Nephron (organoid): ENCODE data around the gene GINS3.

Source experiments
- H3K27ac Mint-ChIP-seq, 3 experiments: 2 replicates each; pipeline ENCODE4 v1.8.0; 2020; ENCODE audit warnings: mixed read lengths in 3 of 3, mild to moderate bottlenecking in 2 of 3, moderate library complexity in 1 of 3
- H3K27me3 Mint-ChIP-seq: 2 replicates; pipeline ENCODE4 v1.8.0; 2021; ENCODE audit warnings: low read depth, mild to moderate bottlenecking, moderate library complexity, mixed read lengths
- H3K36me3 Mint-ChIP-seq: 2 replicates; pipeline ENCODE4 v1.8.0; 2020; ENCODE audit warnings: low read depth, mixed read lengths
- H3K4me1 Mint-ChIP-seq: 2 replicates; pipeline ENCODE4 v1.8.0; 2020; ENCODE audit warnings: mixed read lengths
- H3K4me3 Mint-ChIP-seq, 3 experiments: 2 replicates each; pipeline ENCODE4 v1.8.0; 2020; ENCODE audit warnings: mild to moderate bottlenecking in 3 of 3, mixed read lengths in 3 of 3, moderate library complexity in 2 of 3
- H3K9me3 Mint-ChIP-seq: 2 replicates; pipeline ENCODE4 v1.8.0; 2020; ENCODE audit warnings: mixed read lengths
- TF ChIP-seq, protein P1 (sequence below), 3 experiments: fragments of 200-600 bp; sonication (generic); IDR thresholded peaks; one replicate each; pipeline ENCODE4 v1.5.0; 2021; ENCODE audit warnings: antibody characterized with exemption in 3 of 3; ENCODE audit not compliant: unreplicated experiment in 3 of 3

Gene GINS3

DNA sequence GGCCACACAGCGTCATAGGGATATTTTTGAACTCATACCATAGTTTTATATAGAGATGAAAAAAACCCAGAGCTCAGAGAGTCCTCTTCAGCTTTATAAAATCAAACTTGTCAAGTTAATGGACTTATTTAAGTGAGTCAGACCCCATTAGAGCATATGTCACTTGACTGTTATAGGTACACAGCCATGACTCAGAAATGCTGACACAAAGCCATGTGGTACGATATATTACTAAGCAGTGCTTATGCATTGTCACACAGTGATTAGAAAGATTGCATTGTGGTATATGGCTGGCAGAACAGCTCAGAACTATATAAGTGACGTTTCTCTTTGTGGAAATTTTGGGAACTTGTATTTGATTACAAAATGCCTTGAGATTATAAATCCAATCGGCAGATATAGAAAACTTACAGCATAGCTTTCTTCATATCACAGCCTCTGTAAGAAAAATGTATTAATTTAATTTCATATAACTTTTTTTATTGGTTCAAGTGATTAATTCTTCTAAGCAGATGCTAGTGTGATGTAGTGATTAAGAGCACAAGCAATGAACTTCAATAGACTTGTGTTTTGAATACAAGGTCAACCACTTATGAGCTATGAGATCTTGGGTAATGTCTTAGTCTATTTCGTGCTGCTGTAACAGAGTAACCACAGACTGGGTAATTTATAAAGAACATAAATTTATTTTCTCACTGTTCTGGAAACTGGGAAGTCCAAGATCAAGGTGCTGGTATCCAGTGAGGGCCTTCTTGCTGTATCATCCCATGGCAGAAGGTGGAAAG, 25.8 kb upstream of the GINS3 start:
- H3K4me3 Mint-ChIP-seq: no peak overlapping the region
- H3K4me1 Mint-ChIP-seq: no peaks in the 10 kb centered on the region
- no peak overlapping the region for H3K27ac Mint-ChIP-seq
- no peaks in the 10 kb centered on the region for H3K36me3 Mint-ChIP-seq
- H3K27me3 Mint-ChIP-seq: peaks cover 17% of the 10 kb centered on the region
- peaks cover 6% of the 10 kb centered on the region for H3K9me3 Mint-ChIP-seq
- TF ChIP-seq, protein P1, sequence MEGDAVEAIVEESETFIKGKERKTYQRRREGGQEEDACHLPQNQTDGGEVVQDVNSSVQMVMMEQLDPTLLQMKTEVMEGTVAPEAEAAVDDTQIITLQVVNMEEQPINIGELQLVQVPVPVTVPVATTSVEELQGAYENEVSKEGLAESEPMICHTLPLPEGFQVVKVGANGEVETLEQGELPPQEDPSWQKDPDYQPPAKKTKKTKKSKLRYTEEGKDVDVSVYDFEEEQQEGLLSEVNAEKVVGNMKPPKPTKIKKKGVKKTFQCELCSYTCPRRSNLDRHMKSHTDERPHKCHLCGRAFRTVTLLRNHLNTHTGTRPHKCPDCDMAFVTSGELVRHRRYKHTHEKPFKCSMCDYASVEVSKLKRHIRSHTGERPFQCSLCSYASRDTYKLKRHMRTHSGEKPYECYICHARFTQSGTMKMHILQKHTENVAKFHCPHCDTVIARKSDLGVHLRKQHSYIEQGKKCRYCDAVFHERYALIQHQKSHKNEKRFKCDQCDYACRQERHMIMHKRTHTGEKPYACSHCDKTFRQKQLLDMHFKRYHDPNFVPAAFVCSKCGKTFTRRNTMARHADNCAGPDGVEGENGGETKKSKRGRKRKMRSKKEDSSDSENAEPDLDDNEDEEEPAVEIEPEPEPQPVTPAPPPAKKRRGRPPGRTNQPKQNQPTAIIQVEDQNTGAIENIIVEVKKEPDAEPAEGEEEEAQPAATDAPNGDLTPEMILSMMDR (IDR thresholded peaks at IDR 0.05; ENCODE audit: unreplicated experiment in 3 of 3): no peak

- Mint-ChIP-seq H3K27me3 (peaks cover 14% of the 10 kb centered on the region), H3K36me3 (no peaks in the 10 kb centered on the region), H3K4me1 (no peaks in the 10 kb centered on the region), H3K27ac (no peak overlapping the region), H3K4me3 (no peak overlapping the region), H3K9me3 (peaks cover 4% of the 10 kb centered on the region)
- TF ChIP-seq, protein P1 (IDR thresholded peaks at IDR 0.05; ENCODE audit: unreplicated experiment in 3 of 3): no peak
Observed at GRCh38 chr16:58367252-58367651, 25.0 kb upstream of the GINS3 start.

DNA sequence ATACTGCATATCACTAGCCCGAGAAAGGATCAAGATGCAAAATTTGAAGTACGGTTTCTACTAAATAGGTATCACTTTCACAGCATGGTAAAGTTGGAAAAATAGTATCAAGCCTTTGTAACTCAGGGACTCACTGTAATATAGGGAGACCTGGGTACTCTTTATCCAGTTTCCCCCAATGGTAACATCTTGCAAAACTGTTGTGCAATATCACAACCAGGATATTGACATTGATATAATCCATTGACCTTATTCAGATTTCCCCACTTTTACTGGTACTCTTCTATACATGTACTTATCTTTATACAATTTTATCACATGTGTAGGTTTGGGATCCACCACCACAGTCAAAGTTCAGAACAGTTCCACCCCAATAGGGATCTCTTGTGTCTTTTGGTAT, 20.4 kb upstream of the GINS3 start:
- H3K4me1 Mint-ChIP-seq: no peaks in the 10 kb centered on the region
- no peaks in the 10 kb centered on the region for H3K36me3 Mint-ChIP-seq
- H3K4me3 Mint-ChIP-seq: no peak overlapping the region
- TF ChIP-seq, protein P1 (IDR thresholded peaks at IDR 0.05; ENCODE audit: unreplicated experiment in 3 of 3): no peak
- peaks cover 9% of the 10 kb centered on the region for H3K27me3 Mint-ChIP-seq
- H3K9me3 Mint-ChIP-seq: no peaks in the 10 kb centered on the region
- no peak overlapping the region for H3K27ac Mint-ChIP-seq

DNA sequence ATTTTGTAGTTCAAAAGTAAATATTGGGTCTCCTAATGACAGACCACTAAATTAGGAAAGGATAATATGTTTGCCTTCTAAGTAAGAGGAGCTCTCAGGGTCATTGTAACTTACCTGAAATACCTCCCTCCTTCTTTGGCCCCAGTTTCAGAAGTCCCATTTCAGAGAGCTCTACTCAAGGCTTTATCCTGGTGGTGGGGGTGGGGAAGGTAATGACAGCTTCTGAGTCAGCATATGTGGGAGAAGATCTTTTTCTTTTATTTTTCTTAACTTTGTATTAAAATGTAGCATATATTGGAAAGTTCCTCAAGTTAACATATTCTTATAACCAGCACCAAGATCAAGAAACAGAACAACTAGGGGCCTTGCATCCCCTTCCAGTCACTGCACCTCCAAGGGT, 16.9 kb upstream of the GINS3 start:
- H3K27ac Mint-ChIP-seq: no peak overlapping the region
- H3K4me1 Mint-ChIP-seq: peaks cover 5% of the 10 kb centered on the region
- H3K4me3 Mint-ChIP-seq: no peak overlapping the region
- H3K36me3 Mint-ChIP-seq: no peaks in the 10 kb centered on the region
- TF ChIP-seq, protein P1 (IDR thresholded peaks at IDR 0.05; ENCODE audit: unreplicated experiment in 3 of 3): no peak
- H3K27me3 Mint-ChIP-seq: peaks cover 9% of the 10 kb centered on the region
- no peaks in the 10 kb centered on the region for H3K9me3 Mint-ChIP-seq

- Mint-ChIP-seq H3K27ac (no peak overlapping the region), H3K36me3 (no peaks in the 10 kb centered on the region), H3K4me1 (peaks cover 5% of the 10 kb centered on the region), H3K4me3 (no peak overlapping the region), H3K9me3 (no peaks in the 10 kb centered on the region), H3K27me3 (peaks cover 15% of the 10 kb centered on the region)
- TF ChIP-seq, protein P1 (IDR thresholded peaks at IDR 0.05; ENCODE audit: unreplicated experiment in 3 of 3): no peak
Observed at GRCh38 chr16:58377932-58378331, 14.3 kb upstream of the GINS3 start.

GRCh38 chr16:58378401-58378800, 13.9 kb upstream of the GINS3 start:
- TF ChIP-seq, protein P1 (IDR thresholded peaks at IDR 0.05; ENCODE audit: unreplicated experiment in 3 of 3): no peak
- H3K4me1 Mint-ChIP-seq: peaks cover 5% of the 10 kb centered on the region
- no peaks in the 10 kb centered on the region for H3K36me3 Mint-ChIP-seq
- H3K27ac Mint-ChIP-seq: no peak overlapping the region
- no peaks in the 10 kb centered on the region for H3K9me3 Mint-ChIP-seq
- no peak overlapping the region for H3K4me3 Mint-ChIP-seq
- H3K27me3 Mint-ChIP-seq: peaks cover 15% of the 10 kb centered on the region
